ENCODE data around the gene OPHN1. TPM values are rescaled to one million over a fixed set of nuclear protein-coding genes. Genes with fewer than 3 reads are reported as not detected.

Gene OPHN1, protein sequence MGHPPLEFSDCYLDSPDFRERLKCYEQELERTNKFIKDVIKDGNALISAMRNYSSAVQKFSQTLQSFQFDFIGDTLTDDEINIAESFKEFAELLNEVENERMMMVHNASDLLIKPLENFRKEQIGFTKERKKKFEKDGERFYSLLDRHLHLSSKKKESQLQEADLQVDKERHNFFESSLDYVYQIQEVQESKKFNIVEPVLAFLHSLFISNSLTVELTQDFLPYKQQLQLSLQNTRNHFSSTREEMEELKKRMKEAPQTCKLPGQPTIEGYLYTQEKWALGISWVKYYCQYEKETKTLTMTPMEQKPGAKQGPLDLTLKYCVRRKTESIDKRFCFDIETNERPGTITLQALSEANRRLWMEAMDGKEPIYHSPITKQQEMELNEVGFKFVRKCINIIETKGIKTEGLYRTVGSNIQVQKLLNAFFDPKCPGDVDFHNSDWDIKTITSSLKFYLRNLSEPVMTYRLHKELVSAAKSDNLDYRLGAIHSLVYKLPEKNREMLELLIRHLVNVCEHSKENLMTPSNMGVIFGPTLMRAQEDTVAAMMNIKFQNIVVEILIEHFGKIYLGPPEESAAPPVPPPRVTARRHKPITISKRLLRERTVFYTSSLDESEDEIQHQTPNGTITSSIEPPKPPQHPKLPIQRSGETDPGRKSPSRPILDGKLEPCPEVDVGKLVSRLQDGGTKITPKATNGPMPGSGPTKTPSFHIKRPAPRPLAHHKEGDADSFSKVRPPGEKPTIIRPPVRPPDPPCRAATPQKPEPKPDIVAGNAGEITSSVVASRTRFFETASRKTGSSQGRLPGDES
- total RNA-seq (2021) (3.7 to 4.7 TPM (median 4.4 TPM) in 3 replicates), Bru-seq, nascent RNA (percentile 51 among the genes with signal in this experiment)
- long read RNA-seq, experiment 1, full-length matches to known transcripts: 4 of 10 reads
- long read RNA-seq, experiment 1, partial matches to known transcripts: 1 of 10 reads
- long read RNA-seq, experiment 1, other reads (novel, unspliced or antisense): 5 of 10 reads
- long read RNA-seq, experiment 2, full-length matches to known transcripts: 1 of 4 reads
- long read RNA-seq, experiment 2, partial matches to known transcripts: 1 of 4 reads
- long read RNA-seq, experiment 2, other reads (novel, unspliced or antisense): 2 of 4 reads
- long read RNA-seq, experiment 3, partial matches to known transcripts: 0 of 6 reads
- long read RNA-seq, experiment 3, other reads (novel, unspliced or antisense): 6 of 6 reads

DNA sequence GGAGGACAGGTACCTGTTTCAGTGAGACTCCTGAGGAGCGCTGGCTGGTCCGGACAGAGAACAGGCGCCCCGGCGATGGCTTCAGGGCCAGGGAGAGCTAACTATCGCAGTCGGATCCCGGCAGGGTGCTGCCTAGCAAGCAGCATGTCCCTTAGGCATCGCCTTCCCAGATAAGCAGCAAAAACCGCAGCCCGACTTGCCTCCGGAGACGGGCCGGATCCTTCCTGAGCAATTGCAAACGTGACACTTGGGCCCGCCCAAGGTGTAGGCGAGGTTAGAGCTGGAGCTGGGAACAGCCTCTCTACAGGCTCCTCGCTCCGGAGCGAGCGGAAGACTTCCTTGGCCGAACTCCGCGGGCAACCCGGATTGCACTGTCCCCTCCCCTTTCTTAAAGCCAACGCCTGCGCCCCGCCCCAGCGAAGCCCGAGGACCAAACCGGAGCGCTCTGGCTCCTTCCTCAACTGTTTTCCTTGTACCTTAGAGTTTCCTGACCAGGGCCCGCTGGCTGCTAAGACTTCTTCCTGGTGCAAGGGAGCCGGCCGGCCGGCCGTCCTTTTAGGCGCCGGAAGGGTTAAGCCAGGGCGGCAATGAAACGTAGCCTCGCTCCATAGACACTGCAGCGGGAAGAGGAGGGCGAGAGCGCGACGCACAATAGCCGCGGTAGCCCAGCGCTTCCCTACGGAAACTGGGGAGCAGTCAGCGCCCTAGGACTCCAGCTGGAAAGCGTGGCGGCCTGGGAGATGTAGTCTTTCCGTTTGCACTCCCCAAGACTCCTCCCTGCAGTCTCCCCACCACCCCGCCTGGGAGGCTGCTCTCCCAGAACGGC is at the start of gene OPHN1:
OPHN1 (minus strand) TSS at position 341 of the 826 bp plus-strand sequence. CDS start 475 bp downstream, outside the sequence.
- Mint-ChIP-seq H3K27me3 (ENCODE audit: low read depth) (no peaks in the 10 kb centered on the region), H3K36me3 (no peaks in the 10 kb centered on the region; the same call in 1 of the 2 replicates), H3K27ac (peak within 1 kb of the TSS; percentile 97), H3K4me1 (peaks cover 19% of the 10 kb centered on the region), H3K9me3 (no peaks in the 10 kb centered on the region), H3K4me3 (peak within 1 kb of the TSS; percentile 89)
- POLR2A ChIA-PET: interaction anchor here (1.0 kb wide), 1 partner anchor 9 kb away, joined by 3 read pairs; no protein-coding TSS in a partner anchor
- 0 out of 2 replicates have a peak, but pooled peaks have one; percentile 24 for TF ChIP-seq ZNF121 (CRISPR knock-in tag; IDR thresholded peaks at IDR 0.05)
- no peak for TF ChIP-seq TEAD4 (CRISPR knock-in tag; IDR thresholded peaks at IDR 0.05)
- CTCF ChIA-PET: interaction anchor here (1.0 to 2.0 kb wide), 4 partner anchors 29 to 277 kb away, joined by 3 to 13 read pairs (median 3); no protein-coding TSS in a partner anchor
- DNase-seq (ENCODE audit: low spot score): peak; percentile 77
- ATAC-seq: peak; percentile 90

DNA sequence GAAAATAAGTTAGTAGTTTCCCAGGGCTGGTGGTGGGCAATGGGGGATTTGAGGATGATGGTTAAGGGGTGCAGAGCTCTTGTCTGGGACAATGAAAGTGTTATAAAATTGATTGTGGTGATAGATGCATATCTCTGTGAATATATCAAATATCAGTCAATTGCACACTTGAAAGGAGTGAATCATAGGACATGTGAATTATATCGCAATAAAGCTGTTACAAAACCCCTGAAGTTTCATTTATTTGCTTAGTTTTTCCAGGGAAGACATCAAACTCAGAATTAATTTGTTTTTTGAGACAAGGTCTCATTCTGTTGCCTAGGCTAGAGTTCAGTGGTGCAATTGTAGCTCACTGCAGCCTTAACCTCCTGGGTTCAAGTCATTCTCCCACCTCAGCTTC is 47.7 kb upstream of the OPHN1 start:
- CTCF ChIA-PET: interaction anchor here (0.6 kb wide), 1 partner anchor 284 kb away, joined by 3 read pairs; no protein-coding TSS in a partner anchor
- no peak overlapping the region for H3K4me3 Mint-ChIP-seq
- POLR2A ChIA-PET: no interaction called here
- DNase-seq (ENCODE audit: low spot score) (no peak), ATAC-seq (no peak)
- no peaks in the 10 kb centered on the region for H3K36me3 Mint-ChIP-seq
- H3K4me1 Mint-ChIP-seq: no peaks in the 10 kb centered on the region
- H3K27ac Mint-ChIP-seq: no peak overlapping the region
- H3K27me3 Mint-ChIP-seq (ENCODE audit: low read depth): peaks cover 3% of the 10 kb centered on the region; the same call in 1 of the 2 replicates
- H3K9me3 Mint-ChIP-seq: peaks cover 3% of the 10 kb centered on the region; the same call in 1 of the 2 replicates
- no peak for TF ChIP-seq TP53 (CRISPR knock-in tag; IDR thresholded peaks at IDR 0.05)
- no peak for TF ChIP-seq ZNF423 (CRISPR knock-in tag; IDR thresholded peaks at IDR 0.05)
- TF ChIP-seq, protein P1, sequence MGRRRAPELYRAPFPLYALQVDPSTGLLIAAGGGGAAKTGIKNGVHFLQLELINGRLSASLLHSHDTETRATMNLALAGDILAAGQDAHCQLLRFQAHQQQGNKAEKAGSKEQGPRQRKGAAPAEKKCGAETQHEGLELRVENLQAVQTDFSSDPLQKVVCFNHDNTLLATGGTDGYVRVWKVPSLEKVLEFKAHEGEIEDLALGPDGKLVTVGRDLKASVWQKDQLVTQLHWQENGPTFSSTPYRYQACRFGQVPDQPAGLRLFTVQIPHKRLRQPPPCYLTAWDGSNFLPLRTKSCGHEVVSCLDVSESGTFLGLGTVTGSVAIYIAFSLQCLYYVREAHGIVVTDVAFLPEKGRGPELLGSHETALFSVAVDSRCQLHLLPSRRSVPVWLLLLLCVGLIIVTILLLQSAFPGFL (CRISPR knock-in tag; IDR thresholded peaks at IDR 0.05; ENCODE audit: borderline replicate concordance): no peak
- no peak for TF ChIP-seq IRF2 (CRISPR knock-in tag; IDR thresholded peaks at IDR 0.05; ENCODE audit: borderline replicate concordance, low read depth)
- no peak for TF ChIP-seq FOXP1 (CRISPR knock-in tag; IDR thresholded peaks at IDR 0.05; ENCODE audit: borderline replicate concordance)
- TF ChIP-seq TEAD1 (CRISPR knock-in tag; IDR thresholded peaks at IDR 0.05): no peak
- TF ChIP-seq, protein P2, sequence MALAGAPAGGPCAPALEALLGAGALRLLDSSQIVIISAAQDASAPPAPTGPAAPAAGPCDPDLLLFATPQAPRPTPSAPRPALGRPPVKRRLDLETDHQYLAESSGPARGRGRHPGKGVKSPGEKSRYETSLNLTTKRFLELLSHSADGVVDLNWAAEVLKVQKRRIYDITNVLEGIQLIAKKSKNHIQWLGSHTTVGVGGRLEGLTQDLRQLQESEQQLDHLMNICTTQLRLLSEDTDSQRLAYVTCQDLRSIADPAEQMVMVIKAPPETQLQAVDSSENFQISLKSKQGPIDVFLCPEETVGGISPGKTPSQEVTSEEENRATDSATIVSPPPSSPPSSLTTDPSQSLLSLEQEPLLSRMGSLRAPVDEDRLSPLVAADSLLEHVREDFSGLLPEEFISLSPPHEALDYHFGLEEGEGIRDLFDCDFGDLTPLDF (CRISPR knock-in tag; IDR thresholded peaks at IDR 0.05): no peak
- TF ChIP-seq CREB1 (CRISPR knock-in tag; IDR thresholded peaks at IDR 0.05): no peak
- no peak for TF ChIP-seq ZNF138 (CRISPR knock-in tag; conservative IDR thresholded peaks at IDR 0.05)
- no peak for TF ChIP-seq ZNF121 (CRISPR knock-in tag; IDR thresholded peaks at IDR 0.05)
- no peak for TF ChIP-seq ATF1 (CRISPR knock-in tag; IDR thresholded peaks at IDR 0.05)
- no peak for TF ChIP-seq CREM (CRISPR knock-in tag; IDR thresholded peaks at IDR 0.05)
- no peak for TF ChIP-seq ZNF416 (CRISPR knock-in tag; IDR thresholded peaks at IDR 0.05)
- no peak for TF ChIP-seq ZNF232 (CRISPR knock-in tag; IDR thresholded peaks at IDR 0.05)
- no peak for TF ChIP-seq FOXJ3 (CRISPR knock-in tag; IDR thresholded peaks at IDR 0.05; ENCODE audit: borderline replicate concordance)
- TF ChIP-seq, protein P3, sequence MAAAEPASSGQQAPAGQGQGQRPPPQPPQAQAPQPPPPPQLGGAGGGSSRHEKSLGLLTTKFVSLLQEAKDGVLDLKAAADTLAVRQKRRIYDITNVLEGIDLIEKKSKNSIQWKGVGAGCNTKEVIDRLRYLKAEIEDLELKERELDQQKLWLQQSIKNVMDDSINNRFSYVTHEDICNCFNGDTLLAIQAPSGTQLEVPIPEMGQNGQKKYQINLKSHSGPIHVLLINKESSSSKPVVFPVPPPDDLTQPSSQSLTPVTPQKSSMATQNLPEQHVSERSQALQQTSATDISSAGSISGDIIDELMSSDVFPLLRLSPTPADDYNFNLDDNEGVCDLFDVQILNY (CRISPR knock-in tag; IDR thresholded peaks at IDR 0.05): no peak
- TF ChIP-seq HMGA2 (CRISPR knock-in tag; IDR thresholded peaks at IDR 0.05): no peak
- TF ChIP-seq, protein P4, sequence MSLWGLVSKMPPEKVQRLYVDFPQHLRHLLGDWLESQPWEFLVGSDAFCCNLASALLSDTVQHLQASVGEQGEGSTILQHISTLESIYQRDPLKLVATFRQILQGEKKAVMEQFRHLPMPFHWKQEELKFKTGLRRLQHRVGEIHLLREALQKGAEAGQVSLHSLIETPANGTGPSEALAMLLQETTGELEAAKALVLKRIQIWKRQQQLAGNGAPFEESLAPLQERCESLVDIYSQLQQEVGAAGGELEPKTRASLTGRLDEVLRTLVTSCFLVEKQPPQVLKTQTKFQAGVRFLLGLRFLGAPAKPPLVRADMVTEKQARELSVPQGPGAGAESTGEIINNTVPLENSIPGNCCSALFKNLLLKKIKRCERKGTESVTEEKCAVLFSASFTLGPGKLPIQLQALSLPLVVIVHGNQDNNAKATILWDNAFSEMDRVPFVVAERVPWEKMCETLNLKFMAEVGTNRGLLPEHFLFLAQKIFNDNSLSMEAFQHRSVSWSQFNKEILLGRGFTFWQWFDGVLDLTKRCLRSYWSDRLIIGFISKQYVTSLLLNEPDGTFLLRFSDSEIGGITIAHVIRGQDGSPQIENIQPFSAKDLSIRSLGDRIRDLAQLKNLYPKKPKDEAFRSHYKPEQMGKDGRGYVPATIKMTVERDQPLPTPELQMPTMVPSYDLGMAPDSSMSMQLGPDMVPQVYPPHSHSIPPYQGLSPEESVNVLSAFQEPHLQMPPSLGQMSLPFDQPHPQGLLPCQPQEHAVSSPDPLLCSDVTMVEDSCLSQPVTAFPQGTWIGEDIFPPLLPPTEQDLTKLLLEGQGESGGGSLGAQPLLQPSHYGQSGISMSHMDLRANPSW (CRISPR knock-in tag; conservative IDR thresholded peaks at IDR 0.05; ENCODE audit: low read depth): no peak
